ELR (cell line): ENCODE data around the gene SLC39A3.

Experiments used
- DNase-seq: peaks from one replicate; pipeline ENCODE4 v3.0.0-alpha.2; 2015; ENCODE audit warnings: low read depth

The SLC39A3 gene

DNA sequence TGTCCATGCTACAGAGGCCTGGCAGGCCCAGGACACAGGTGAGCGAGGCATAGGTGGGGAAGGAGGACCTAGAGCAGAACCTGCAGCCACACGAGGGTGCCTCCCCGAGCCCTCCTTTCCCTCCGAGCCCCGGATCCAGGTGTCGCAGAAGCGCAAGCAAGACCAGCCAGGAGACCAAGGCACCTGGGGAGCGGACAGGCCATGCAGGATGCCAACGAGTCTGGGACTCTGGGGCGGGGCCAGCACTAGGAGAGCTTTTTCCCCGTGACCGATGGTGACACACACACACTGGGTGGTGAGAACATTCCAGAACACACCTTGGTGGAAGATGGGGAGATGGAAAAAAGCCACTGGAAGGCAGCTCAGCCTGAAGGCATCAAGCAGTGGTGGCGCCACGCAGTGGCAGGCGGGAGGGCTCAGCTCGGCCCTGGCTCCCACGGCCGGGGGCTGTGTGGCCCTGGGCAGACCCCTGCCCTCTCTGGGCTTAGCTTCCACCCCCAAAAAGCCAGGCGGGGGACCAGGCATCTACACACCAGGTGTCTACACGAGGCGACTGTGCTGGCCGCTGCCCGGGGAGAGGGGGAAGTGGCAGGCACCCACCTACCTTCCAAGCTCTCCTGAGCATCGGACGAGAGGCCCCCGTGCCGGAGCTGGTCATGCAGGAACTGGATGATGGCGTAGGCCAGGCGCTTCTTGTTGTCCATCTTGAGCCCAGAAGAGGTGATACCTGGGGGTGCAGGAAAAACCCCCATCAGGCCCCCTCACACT lies 28.7 kb upstream of the SLC39A3 start:
- DNase-seq, result no peak

DNA sequence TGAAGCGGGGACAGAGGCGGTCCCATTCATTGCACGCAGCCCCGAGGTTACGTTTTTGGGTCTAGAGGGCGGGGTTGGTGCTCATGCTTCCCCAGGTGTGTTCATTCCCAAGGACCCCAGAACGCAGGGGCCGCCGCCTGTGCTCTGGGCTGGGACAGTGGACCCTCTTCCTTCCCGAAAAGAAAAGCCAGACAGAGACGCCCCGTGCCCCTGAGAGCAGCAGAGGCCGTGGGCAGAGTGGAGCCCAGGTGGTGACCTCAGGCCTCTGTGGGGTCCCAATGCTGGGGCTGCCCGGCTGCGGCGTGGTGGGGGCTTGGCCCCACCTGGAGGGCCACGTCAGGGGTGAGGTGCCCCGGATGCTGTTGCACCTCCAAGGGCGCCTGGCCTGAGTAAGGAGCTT lies 27.9 kb upstream of the SLC39A3 start:
- no peak for DNase-seq

DNA sequence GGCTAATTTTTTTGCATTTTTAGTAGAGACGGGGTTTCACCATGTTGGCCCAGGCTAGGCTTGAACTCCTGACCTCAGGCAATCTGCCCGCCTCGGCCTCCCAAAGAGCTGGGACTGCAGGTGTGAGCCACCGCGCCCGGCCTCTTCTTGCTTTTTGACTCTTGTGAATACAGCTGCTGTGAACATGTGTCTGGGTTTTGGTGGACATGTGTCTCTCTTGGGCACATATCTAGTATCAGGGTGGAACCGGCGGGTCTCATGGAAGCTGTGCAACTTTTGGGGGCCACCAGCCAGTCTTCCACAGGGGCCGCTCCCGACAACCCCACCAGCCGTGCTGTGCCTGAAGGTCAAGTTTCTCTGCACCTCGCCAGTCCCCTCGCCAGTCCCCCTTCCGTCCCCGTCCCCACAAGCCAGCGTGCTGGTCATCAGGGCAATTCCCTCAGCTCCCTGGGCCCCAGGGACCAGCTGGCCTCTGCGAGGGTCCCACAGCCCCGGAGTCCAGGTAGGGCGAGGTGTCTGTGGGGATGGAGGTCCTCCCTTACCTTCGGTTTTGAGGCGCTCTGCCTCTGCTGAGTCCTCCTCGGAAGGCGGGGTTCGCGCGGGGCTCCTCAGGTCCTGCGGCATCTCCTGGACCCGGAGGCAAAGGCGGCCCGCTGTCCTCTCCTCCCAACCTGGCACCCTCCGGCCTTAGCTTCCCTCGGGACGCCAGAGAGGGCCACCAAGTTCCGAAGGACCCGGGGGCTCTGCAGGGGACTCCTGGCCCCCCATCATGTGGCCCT lies 27.0 kb upstream of the SLC39A3 start:
- no peak for DNase-seq

DNA sequence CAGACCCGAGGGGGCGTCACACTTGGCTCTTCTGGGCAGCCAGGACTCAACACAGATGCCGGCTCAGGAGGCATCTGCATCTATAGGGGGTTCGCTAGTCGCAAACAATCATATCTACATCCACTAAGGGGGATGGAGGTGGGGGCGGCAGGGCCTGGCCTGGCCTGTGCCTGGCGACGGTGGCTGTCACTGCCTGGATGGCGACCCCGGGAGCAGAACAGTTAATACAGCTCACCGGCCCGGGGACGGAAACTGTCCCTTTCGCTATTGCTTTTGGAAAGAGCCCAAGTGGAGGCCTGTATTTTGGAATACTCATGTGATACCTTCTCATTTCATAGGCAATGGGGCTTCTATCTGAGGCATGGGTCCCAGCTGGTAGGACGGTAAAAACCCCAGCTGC lies 25.6 kb upstream of the SLC39A3 start:
- DNase-seq, result no peak

DNA sequence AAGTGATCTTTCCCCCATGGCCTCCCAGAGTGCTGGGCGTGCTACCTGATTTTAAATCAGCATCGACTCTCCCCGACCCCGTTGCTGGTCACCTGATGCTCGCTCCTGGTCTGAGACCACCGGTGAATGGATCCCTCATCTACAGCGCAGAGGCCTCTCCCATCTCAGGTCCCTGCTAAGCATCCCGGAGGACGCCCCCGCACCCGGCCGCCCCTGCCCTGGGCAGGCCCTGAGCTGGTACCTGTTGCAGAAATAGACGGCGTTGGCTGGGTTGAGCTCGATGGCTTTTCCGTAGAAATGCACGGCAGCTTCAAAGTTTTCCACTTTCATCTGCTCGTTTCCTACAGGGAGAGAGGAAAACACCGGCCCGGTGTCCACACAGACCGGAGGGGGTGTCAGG lies 25.1 kb upstream of the SLC39A3 start:
- no peak for DNase-seq

DNA sequence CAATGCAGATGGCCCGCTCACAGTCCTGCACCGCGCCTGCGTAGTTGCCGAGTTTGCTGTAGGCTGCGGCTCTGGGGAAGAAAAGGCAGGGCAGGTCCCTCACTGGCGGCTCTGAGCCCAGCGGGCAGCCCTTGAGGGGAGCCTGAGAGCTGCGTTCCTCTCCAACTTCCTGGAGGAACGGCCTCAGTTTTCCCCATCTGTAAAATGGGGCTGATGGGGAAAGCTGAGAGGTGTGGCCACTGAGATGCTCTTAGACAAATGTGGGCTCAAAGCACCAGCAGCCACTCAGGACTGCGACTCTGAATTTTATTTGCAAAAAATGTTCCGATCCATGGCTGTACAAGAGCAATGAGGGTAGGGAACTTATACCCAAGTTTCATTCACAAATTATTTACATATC lies 23.9 kb upstream of the SLC39A3 start:
- DNase-seq, result no peak

DNA sequence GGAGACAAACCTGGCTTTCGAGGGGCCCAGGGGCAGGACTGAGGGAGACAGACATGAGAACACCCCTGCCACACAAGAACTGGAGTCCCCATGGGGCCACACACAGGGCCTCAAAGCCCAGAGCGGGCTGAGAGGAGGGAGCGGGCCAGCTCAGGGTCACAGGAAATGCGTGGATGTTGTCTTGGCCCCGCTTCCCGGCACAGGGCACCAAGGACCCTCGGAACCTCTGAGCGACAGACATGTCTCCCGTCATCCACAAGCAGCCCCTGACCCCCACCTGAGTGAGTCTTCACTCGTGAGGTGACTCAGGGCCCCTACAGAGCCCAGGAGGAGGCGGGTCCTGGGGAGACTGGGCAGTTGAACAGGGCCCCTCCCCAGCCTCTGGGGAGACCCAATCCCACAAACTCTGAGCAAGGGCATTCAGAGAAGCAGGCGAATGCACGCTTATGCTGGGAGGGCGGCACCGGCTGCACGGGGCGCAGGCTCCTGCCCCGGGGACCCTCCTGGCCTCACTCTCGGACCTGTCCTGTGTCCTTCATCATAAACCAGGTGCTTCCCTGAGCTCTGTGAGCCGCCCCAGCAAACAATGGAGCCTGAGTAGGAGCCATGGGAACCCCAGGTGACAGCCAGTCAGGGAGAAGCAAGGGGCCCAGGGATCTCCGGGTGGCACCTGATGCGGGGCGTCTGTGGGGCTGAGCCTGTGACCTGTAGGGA lies 23.1 kb upstream of the SLC39A3 start:
- no peak for DNase-seq

DNA sequence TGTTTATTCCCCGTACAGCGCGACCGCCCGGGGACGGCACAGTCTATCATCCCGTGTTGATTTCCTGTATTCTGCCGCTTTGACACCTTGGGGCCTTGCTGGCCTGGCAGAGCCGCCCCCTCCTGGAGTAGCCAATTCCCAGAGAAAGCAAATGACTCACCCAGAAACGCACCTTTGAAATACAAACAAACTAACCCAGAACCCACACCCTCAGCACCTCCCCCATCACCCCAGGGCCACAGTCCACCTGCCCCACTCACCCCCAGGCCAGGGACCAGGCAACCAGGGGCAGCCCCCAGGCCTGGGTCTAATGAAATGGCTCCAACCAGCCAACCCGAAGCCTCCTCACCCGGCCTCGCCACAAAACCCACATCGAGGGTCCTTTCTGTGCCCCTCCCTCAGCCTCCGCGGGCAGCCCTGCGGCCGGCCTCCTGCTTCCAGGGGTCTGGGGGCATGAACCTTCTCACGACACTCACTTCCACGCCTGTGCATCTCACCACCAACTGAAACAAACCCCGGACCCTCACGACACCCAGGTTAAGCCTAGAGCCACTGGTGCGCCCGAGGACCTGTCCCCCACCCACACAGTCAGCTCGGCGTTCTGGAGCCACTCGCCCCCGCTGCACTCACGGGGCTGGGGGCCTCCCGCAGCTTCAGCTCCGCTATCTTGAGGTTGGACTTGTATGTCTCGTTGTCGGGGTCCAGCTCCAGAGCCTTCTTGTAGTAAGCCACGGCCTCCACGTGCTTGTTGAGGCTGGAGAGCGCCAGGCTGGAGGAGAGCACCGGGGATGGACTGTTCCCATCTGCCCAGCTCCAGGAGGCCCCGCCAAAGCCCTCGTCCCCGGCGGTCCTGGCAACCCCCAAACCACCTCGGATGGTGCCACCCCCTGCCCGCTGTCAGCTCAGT lies 22.3 kb upstream of the SLC39A3 start:
- DNase-seq, result no peak

DNA sequence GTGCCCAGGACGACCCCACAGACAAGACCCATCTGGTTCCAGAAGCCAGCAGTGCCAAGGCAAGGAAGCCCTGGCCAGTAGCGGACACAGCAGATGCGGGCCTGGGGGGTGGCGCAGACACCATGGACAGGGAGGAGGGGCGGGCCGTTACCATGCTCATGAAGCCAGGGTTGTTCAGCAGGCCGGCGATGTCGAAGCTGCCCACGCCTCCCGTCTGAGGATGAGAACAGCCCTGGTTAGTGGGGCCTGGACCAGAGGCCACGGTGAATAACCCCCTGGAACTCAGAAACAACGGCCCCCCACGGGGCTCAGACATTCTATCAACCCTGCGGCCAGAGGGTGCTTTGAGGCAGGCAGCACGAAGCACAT lies 21.5 kb upstream of the SLC39A3 start:
- no peak for DNase-seq

DNA sequence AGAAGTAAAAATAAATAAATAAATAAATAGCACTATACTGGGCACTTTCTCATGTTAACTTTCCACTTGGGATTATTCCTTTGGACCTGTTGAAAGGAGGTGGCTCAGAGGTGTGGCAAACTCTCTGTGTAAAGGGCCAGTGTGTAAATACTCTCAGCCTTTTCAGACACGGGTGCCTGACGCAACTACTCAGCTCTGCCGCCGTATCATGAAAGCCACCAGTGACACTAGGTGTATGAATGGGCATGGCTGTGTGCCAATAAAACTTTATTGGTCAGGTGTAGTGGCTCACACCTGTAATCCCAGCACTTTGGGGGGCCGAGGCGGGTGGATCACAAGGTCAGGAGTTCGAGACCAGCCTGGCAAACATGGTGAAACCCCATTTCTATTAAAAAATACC lies 20.1 kb upstream of the SLC39A3 start:
- DNase-seq, result no peak

DNA sequence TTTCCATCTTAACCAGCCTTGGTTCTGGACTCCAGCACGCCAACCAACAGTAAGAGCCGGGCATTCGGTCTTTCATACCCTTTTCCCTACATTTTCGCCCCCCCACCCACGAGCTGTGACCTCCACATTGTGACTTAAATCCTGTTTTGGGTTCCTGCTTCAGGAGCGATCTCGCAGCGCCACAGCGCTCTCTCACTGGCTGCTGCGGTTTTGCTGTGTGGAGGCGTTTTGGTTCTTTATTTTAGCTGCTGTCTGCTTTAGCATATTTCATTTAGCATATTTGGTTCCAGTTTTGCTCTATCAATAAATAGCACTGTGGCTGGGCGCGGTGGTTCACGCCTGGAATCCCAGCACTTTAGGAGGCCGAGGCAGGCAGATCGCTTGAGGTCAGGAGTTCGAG lies 19.5 kb upstream of the SLC39A3 start:
- no peak for DNase-seq

DNA sequence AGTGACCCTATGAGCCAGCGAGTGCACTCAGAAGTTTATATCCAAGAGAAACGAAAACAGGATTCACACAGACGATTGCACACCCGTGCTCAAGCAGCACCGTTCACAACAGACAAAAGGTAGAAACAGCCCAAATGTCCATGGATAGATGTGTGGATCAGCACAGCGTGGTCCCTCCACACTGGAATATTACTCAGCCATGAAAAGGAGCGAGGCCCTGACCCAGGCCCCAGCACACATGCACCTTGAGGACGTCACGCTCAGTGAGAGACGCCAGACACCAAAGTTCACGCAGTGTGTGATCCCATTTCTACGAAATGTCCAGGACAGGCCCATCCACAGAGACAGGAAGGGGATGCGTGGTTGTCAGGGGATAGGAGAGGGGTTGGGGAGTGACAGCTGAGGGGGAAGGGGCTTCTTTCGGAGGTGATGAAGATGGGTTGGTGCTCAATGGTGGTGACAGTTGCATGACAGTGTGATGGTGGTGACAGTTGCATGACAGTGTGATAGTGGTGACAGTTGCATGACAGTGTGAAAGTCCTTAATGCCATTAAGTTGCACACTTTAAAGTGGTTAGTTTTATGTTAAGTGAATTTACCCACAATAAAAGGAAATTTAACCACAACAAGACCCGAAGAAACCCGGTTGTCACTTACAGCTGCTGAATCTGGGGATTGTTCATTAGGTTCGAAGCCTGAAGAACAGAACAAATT lies 18.9 kb upstream of the SLC39A3 start:
- DNase-seq, result no peak

DNA sequence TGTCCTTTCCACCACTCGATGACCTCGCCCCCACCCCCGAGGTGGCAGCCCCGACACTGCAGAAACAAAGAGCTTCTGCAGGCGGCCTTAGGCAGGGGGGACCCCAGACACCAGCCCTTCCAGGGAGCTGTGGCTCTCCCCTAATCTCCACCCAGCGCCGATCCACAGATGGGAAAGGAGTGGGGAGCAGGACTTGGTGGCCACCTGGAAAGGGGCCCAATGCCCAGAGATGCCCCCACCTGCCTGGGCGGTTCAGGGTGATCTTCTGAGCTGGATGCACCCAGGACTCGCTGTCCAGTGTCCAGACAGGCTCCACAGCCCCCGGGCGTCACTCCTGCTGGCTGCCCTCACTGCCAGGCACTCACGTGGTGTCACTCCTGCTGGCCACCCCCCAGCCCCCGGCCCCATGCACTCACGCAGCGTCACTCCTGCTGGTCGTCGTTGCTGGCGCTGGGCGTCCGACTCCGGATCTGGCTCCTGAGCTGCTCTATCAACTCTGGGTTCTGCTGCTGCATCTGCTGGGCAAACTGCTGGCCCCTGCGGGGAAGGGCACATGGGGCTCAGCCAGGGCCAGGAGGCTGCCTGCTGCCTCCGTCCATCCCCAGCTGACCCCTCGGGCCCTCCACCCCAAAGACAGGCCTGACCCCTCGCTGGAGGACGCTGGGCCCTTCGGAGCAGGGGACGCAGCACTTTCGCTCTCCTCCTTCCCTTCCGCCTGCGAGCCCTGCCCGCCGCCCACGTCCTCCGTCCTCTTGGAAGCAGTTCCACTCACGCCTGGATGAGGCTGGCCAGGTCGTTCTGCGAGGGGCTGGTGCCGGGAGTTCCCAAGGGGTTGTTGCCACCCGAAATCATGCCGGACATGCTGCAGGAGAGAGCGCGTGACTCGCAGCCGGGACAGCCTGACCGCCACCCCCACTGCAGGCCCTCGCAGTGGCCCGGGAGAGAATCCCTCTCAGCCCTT lies 17.4 kb upstream of the SLC39A3 start:
- no peak for DNase-seq

DNA sequence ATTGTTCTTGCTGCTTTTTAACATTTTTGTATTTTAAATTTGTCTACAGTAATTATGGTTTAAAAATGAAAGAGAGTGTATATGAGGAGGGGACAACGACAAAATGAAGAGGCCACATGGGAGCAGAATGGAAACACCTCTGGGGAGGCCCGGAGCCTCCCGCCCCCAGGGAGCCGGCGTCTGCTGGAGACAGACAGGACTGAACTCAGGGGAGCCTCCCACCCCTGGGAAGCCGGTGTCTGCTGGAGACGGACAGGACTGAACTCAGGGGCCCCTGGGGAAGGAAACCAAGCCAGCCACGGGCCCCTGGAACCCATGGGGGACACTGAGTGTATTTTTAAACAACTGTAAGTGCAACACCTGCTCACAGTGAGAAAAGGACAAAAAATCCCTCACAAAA lies 16.7 kb upstream of the SLC39A3 start:
- DNase-seq, result no peak

DNA sequence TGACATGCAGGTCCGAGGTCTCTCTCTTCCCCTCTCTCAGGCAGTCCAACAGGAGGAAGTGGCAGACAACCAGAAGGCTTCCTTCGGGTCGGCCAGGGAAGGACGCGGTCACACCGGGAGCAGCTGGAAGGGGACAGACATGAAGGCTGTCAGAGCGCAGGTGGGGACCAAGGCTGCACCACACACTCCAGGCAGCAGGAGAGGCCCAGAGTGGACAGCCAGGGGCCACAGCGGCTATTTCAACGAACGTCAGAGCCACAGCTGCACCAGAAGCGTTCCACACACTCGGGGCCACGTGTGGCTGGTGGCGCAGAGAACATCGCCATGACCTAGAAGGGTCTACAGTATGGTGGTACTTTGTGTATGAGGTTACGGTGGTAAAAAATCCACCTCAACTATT lies 16.0 kb upstream of the SLC39A3 start:
- DNase-seq, result no peak

DNA sequence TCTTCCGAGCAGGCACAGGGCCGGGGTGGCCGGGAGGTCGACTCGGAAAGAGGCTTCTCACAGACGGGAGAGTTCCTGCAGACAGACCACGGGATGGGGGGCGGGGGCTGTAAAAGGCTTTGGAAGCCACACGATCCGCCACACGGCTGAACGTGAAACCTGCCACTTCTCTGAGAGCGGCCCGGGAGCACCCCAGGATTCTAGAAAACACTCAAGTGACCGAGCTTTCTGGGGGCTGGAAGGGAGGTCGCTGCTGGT lies 15.6 kb upstream of the SLC39A3 start:
- DNase-seq, result no peak

DNA sequence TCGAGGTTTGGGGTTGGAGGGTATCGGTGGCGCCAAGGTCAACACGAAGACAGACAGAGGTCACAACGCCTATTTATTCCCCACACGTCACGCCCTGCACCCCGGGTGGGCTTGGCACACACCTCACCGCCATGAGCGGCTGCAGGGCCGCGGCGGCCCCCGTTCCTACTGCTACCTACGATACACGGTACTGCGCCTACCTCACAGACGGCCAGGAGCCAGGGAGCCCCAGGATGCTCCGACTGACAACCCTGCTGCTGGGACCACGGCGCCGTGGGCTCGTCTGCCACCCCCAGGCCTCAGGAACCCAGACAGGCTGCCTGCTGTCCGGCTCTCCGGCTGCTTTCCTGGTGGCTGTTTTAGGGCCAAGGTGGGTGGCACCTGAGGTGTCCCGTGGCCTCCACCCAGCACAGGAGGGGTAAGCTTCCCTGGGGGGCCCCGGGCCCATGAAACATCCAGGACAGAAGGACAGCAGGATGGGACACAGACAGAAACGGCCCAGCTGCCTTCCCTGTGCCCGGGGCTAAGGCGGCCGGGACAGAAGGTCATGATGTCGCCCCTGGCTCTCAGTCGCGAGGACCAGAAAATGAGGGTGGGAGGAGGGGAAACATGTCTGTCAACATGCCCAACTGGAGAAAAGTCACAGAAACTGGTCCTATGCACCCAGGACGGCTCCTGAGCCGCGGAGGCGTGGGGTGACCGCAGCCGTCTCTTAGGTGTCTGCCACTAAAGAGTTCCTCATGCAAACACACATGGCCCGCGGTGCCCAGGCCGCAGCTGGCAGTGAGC lies 15.0 kb upstream of the SLC39A3 start:
- no peak for DNase-seq

DNA sequence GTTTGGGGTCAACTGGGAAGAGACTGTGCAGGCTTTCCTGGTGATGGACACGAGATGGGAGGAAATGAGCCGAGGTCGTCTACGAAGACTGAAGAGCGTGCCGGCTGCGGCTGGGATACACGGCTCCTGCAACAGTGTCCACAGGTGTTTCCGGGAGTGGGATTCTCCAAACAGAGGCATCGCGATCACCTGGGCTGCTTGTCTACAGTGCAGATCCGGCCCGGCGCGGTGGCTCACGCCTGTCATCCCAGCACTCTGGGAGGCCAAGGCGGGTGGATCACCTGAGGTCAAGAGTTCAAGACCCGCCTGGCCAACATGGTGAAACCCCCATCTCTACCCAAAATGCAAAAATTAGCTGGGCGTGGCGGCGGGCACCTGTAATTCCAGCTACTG lies 11.6 kb upstream of the SLC39A3 start:
- no peak for DNase-seq

DNA sequence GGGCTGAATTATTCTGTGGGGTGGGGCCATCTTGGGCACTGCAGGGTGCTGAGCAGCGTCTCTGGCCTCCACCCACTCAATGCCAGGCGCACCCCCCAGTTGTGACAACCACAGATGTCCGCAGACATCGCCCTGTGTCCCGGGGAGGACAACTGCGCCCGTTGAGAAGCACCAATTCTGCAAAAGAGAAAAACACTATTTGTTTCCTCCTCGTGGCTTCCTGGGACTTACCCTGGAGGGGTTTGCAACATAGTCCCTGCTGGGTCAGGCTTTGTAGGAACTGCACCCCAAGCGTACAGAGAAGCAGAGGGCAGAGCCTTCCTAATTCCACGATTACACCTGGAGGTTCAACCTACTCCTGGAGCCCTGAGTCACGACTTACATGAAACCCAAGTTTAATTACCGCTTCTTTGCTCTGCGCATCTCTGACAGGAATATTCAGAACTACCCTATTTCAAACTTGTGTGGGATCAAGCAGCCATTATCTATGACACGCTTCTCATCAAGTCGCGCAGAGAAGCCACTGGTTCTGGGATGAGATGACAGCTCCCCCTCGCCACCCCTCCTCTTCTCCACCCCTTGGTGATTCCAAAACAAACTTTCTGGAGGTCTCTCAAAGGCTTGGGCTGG lies 11.1 kb upstream of the SLC39A3 start:
- DNase-seq, result no peak
